K562 (cell line): ENCODE measurements around the gene BHLHE40. TPM values are rescaled to one million over a fixed set of nuclear protein-coding genes. Genes with fewer than 3 reads are reported as not detected.

Experiments
- ATF3 ChIP-seq, 2 experiments: fragments of 450-650 bp in 1 of 2; sonication (generic) in 1 of 2; formaldehyde crosslinking in 1 of 2; IDR thresholded peaks in 1 of 2; conservative IDR thresholded peaks in 1 of 2; 2 replicates each; pipeline versions ENCODE4 v1.6.1 to v1.8.1; 2016 to 2023; ENCODE audit warnings: mild to moderate bottlenecking in 2 of 2, moderate library complexity in 2 of 2, inconsistent platforms in 1 of 2, missing genetic modification reagents in 1 of 2
- ESRRB ChIP-seq: fragments of 250-450 bp; sonication (Bioruptor Pico); IDR thresholded peaks from 2 replicates; pipeline ENCODE4 v1.5.0; 2020; ENCODE audit warnings: mild to moderate bottlenecking, moderate library complexity, borderline replicate concordance
- HNRNPH1 ChIP-seq: fragments of 200-400 bp; formaldehyde crosslinking; optimal IDR thresholded peaks from 2 replicates; pipeline ENCODE3; 2017; ENCODE audit warnings: low read depth, mild to moderate bottlenecking, low read length, moderate library complexity
- IRF1 ChIP-seq: sonication (generic); formaldehyde crosslinking; IDR thresholded peaks from 2 replicates; pipeline ENCODE4 v1.8.0; 2022; ENCODE audit warnings: missing genetic modification reagents, mild to moderate bottlenecking, borderline replicate concordance
- IRF9 ChIP-seq: fragments of 450-650 bp; IDR thresholded peaks from 2 replicates; pipeline ENCODE4 v1.6.1; 2016; ENCODE audit warnings: missing biosample characterization, missing genetic modification characterization
- MNT ChIP-seq, 2 experiments: fragments of 450-650 bp; conservative IDR thresholded peaks; 2 replicates each; pipeline ENCODE4 v1.6.1; 2017; ENCODE audit warnings: mild to moderate bottlenecking in 2 of 2, moderate library complexity in 2 of 2
- PHF21A ChIP-seq: fragments of 450-650 bp; IDR thresholded peaks from 2 replicates; pipeline ENCODE4 v1.6.1; 2017; ENCODE audit warnings: low read depth, borderline replicate concordance
- SAFB2 ChIP-seq: fragments of 200-400 bp; formaldehyde crosslinking; IDR thresholded peaks from 2 replicates; pipeline ENCODE4 v1.6.1; 2018; ENCODE audit warnings: borderline replicate concordance, low read length, low read depth, moderate library complexity; ENCODE audit not compliant: severe bottlenecking
- SMAD2 ChIP-seq: fragments of 150-350 bp; IDR thresholded peaks from 2 replicates; pipeline ENCODE4 v1.6.1; 2014; ENCODE audit warnings: low read depth, mild to moderate bottlenecking, low read length
- SNRNP70 ChIP-seq: fragments of 200-400 bp; formaldehyde crosslinking; optimal IDR thresholded peaks from 2 replicates; pipeline ENCODE3; 2017; ENCODE audit warnings: low read depth, low read length
- ZZZ3 ChIP-seq: fragments of 450-650 bp; IDR thresholded peaks from 2 replicates; pipeline ENCODE4 v1.6.1; 2016; ENCODE audit warnings: antibody characterized with exemption, mild to moderate bottlenecking, moderate library complexity
- polyA plus RNA-seq, 8 experiments: library from polyadenylated mRNA; depleted of rRNA in 4 of 8; stranded (reverse) in 5 of 8; unstranded in 3 of 8; fragments of >200 nt; fragmentation: Nextera tagmentation in 2 of 8; fragmentation: Illumina TruSeq in 1 of 8; extraction: Ambion mirVana in 2 of 8; extraction: Trizol in 1 of 8; gene quantifications; 2 replicates each; pipeline versions ENCODE4 v1.2.1 to v1.2.3, GENCODE V29; 2011 to 2014; ENCODE audit warnings: inconsistent platforms in 1 of 8, missing spikeins in 1 of 8
- total RNA-seq, 7 experiments: library from RNA; depleted of rRNA in 6 of 7; stranded (reverse); fragments of >200 nt in 6 of 7; fragmentation: Illumina TruSeq in 2 of 7; extraction: Trizol in 2 of 7; gene quantifications; 2 replicates each; pipeline versions ENCODE4 v1.2.1 to v1.2.3, GENCODE V29; 2011 to 2021; ENCODE audit warnings: low replicate concordance in 1 of 7
- TF ChIP-seq, protein P1 (sequence below): fragments of 250-450 bp; sonication (Bioruptor Pico); IDR thresholded peaks from 2 replicates; pipeline ENCODE4 v1.5.1; 2021; ENCODE audit warnings: mild to moderate bottlenecking
- TF ChIP-seq, protein P2 (sequence below): fragments of 250-450 bp; sonication (Bioruptor Pico); IDR thresholded peaks from 2 replicates; pipeline ENCODE4 v1.8.0; 2021; ENCODE audit warnings: mild to moderate bottlenecking, moderate library complexity
- TF ChIP-seq, protein P3 (sequence below), 2 experiments: IDR thresholded peaks in 1 of 2; conservative IDR thresholded peaks in 1 of 2; 2 replicates each; pipeline ENCODE4 v1.6.1; 2016; ENCODE audit warnings: low read depth in 2 of 2, mild to moderate bottlenecking in 1 of 2, missing compliant biosample characterization in 1 of 2, missing genetic modification characterization in 1 of 2, moderate library complexity in 1 of 2

Gene BHLHE40
- total and polyA plus RNA-seq, 9 of the 15 experiments (the other 6 are each of a cell fraction or from before 2014, with no cell fraction given), result 12.0 to 83.9 (median 31.4) TPM

- TF ChIP-seq IRF9 (tag) (peak; percentile 94), SAFB2 (no peak), ESRRB (CRISPR knock-in tag) (no peak), SMAD2 (no peak), PHF21A (no peak), IRF1 (CRISPR knock-in tag) (no peak), SNRNP70 (no peak), ZZZ3 (no peak), MNT (conservative IDR thresholded peaks at IDR 0.05) (no peak), ATF3 (IDR thresholded peaks at IDR 0.05) (no peak), ATF3 (CRISPR knock-in tag; conservative IDR thresholded peaks at IDR 0.05) (no peak), HNRNPH1 (no peak)
- TF ChIP-seq, protein P1, sequence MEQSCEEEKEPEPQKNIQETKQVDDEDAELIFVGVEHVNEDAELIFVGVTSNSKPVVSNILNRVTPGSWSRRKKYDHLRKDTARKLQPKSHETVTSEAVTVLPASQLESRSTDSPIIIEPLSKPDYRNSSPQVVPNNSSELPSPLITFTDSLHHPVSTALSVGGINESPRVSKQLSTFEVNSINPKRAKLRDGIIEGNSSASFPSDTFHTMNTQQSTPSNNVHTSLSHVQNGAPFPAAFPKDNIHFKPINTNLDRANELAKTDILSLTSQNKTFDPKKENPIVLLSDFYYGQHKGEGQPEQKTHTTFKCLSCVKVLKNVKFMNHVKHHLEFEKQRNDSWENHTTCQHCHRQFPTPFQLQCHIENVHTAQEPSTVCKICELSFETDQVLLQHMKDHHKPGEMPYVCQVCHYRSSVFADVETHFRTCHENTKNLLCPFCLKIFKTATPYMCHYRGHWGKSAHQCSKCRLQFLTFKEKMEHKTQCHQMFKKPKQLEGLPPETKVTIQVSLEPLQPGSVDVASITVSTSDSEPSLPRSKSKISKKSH, result no peak
- TF ChIP-seq, protein P2, sequence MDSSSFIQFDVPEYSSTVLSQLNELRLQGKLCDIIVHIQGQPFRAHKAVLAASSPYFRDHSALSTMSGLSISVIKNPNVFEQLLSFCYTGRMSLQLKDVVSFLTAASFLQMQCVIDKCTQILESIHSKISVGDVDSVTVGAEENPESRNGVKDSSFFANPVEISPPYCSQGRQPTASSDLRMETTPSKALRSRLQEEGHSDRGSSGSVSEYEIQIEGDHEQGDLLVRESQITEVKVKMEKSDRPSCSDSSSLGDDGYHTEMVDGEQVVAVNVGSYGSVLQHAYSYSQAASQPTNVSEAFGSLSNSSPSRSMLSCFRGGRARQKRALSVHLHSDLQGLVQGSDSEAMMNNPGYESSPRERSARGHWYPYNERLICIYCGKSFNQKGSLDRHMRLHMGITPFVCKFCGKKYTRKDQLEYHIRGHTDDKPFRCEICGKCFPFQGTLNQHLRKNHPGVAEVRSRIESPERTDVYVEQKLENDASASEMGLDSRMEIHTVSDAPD (CRISPR knock-in tag), result 0 out of 2 replicates have a peak, but pooled peaks have one; percentile 5
- TF ChIP-seq, protein P3, sequence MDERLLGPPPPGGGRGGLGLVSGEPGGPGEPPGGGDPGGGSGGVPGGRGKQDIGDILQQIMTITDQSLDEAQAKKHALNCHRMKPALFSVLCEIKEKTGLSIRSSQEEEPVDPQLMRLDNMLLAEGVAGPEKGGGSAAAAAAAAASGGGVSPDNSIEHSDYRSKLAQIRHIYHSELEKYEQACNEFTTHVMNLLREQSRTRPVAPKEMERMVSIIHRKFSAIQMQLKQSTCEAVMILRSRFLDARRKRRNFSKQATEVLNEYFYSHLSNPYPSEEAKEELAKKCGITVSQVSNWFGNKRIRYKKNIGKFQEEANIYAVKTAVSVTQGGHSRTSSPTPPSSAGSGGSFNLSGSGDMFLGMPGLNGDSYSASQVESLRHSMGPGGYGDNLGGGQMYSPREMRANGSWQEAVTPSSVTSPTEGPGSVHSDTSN (CRISPR knock-in tag; IDR thresholded peaks at IDR 0.05; ENCODE audit: low read depth), result no peak
- TF ChIP-seq, protein P3 (tag; conservative IDR thresholded peaks at IDR 0.05; ENCODE audit: low read depth), result 0 out of 2 replicates have a peak, but pooled peaks have one; percentile 11
Observed at GRCh38 chr3:4976109-4976508, 3.1 kb upstream of the BHLHE40 start (continued).
